ENCODE results near the gene BMPR1A. TPM values are rescaled to one million over a fixed set of nuclear protein-coding genes. Genes with fewer than 3 reads are reported as not detected.
A peak's percentile ranks its signal among the peaks of the same experiment; 100 is the strongest.

BMPR1A gene
- total and polyA plus RNA-seq, 2 of the 13 experiments (the other 11 are each of a cell fraction or from before 2014, with no cell fraction given) = 17.8 to 44.2 TPM

GRCh38 chr10:86755454-86755739 lies 1.0 kb upstream of the BMPR1A start (continued):
- TF ChIP-seq ZSCAN22 (CRISPR knock-in tag; IDR thresholded peaks at IDR 0.05) (no peak), NR2F6 (IDR thresholded peaks at IDR 0.05) (peak; percentile 26; the same call in 1 of the 2 replicates), NR2F6 (CRISPR knock-in tag; IDR thresholded peaks at IDR 0.05) (0 out of 2 replicates have a peak, but pooled peaks have one; percentile 38), CAMTA2 (CRISPR knock-in tag; IDR thresholded peaks at IDR 0.05; ENCODE audit: borderline replicate concordance) (no peak), HOXA7 (CRISPR knock-in tag; IDR thresholded peaks at IDR 0.05) (no peak), BCLAF1 (IDR thresholded peaks at IDR 0.05) (no peak), ZNF841 (CRISPR knock-in tag; IDR thresholded peaks at IDR 0.05; ENCODE audit: borderline replicate concordance) (no peak), FOXK2 (IDR thresholded peaks at IDR 0.05) (no peak), ZNF737 (CRISPR knock-in tag; IDR thresholded peaks at IDR 0.05; ENCODE audit: borderline replicate concordance) (no peak), MED13 (CRISPR knock-in tag; IDR thresholded peaks at IDR 0.05) (no peak), KDM5B (CRISPR knock-in tag; IDR thresholded peaks at IDR 0.05; ENCODE audit: borderline replicate concordance) (no peak), NCOA2 (CRISPR knock-in tag; IDR thresholded peaks at IDR 0.05) (peak; percentile 37; the same call in 1 of the 2 replicates), MATR3 (CRISPR knock-in tag; IDR thresholded peaks at IDR 0.05) (no peak), NFYB (CRISPR knock-in tag; IDR thresholded peaks at IDR 0.05) (no peak), ZNF225 (CRISPR knock-in tag; IDR thresholded peaks at IDR 0.05) (no peak), FOXM1 (CRISPR knock-in tag; IDR thresholded peaks at IDR 0.05) (no peak), ZFP36 (IDR thresholded peaks at IDR 0.05; ENCODE audit: borderline replicate concordance, low read depth, low read length, partially characterized antibody) (no peak), THRA (CRISPR knock-in tag; IDR thresholded peaks at IDR 0.05; ENCODE audit: borderline replicate concordance) (peak; percentile 91; the same call in 1 of the 2 replicates), PPARG (CRISPR knock-in tag; conservative IDR thresholded peaks at IDR 0.05) (no peak), HOXA3 (CRISPR knock-in tag; IDR thresholded peaks at IDR 0.05) (peak; percentile 19; the same call in 1 of the 2 replicates), RBFOX2 (IDR thresholded peaks at IDR 0.05; ENCODE audit: low read depth, low read length) (no peak), MZF1 (CRISPR knock-in tag; IDR thresholded peaks at IDR 0.05; ENCODE audit: borderline replicate concordance) (no peak), MXI1 (IDR thresholded peaks at IDR 0.05; ENCODE audit: borderline replicate concordance, low read depth, low read length) (peak; percentile 49; the same call in 1 of the 3 replicates), ZNF570 (CRISPR knock-in tag; IDR thresholded peaks at IDR 0.05; ENCODE audit: borderline replicate concordance) (no peak), ISX (CRISPR knock-in tag; conservative IDR thresholded peaks at IDR 0.05) (no peak)
- TF ChIP-seq, protein P1, sequence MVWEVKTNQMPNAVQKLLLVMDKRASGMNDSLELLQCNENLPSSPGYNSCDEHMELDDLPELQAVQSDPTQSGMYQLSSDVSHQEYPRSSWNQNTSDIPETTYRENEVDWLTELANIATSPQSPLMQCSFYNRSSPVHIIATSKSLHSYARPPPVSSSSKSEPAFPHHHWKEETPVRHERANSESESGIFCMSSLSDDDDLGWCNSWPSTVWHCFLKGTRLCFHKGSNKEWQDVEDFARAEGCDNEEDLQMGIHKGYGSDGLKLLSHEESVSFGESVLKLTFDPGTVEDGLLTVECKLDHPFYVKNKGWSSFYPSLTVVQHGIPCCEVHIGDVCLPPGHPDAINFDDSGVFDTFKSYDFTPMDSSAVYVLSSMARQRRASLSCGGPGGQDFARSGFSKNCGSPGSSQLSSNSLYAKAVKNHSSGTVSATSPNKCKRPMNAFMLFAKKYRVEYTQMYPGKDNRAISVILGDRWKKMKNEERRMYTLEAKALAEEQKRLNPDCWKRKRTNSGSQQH (CRISPR knock-in tag; IDR thresholded peaks at IDR 0.05; ENCODE audit: low read depth) = no peak
- TF ChIP-seq, protein P2, sequence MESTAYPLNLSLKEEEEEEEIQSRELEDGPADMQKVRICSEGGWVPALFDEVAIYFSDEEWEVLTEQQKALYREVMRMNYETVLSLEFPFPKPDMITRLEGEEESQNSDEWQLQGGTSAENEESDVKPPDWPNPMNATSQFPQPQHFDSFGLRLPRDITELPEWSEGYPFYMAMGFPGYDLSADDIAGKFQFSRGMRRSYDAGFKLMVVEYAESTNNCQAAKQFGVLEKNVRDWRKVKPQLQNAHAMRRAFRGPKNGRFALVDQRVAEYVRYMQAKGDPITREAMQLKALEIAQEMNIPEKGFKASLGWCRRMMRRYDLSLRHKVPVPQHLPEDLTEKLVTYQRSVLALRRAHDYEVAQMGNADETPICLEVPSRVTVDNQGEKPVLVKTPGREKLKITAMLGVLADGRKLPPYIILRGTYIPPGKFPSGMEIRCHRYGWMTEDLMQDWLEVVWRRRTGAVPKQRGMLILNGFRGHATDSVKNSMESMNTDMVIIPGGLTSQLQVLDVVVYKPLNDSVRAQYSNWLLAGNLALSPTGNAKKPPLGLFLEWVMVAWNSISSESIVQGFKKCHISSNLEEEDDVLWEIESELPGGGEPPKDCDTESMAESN (CRISPR knock-in tag; conservative IDR thresholded peaks at IDR 0.05) = no peak

Data from HepG2 (cell line).